Fibroblast of skin of back (primary cell): ENCODE results near the gene KIAA1549.

Source experiments
- DNase-seq: peaks from one replicate; pipeline ENCODE4 v3.0.0-alpha.2; 2013

KIAA1549 gene

DNA sequence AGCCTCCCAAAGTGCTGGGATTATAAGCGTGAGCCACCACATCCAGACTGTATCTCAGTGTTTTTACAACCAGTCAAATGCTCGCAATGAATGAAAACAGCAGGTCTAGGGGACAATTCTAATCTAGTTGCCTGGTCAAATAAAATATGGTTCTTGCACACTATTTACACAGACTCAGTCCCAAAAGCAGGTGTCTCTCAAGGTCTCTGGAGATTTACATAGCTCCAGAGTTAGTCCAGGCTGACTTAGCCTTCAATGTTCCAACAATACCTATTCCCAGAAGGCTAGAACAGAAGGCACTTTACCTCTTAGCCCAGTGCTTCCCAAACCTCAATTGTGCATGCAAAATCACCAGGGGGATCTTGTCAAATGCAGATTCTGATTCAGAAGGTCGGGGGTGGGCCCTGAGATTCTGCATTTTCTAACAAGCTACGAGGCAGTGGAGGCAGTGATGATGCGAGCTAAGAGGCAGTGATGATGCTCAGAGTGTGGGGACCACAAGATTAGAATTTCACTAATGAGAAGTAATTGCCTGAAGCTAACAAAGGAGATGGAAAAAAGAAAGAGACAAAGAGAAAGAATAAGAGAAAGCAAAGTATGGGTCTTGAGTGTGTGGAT lies 6.4 kb downstream of the KIAA1549 start:
- DNase-seq: no peak

GRCh38 chr7:138974103-138974502 lies 7.1 kb downstream of the KIAA1549 start:
- DNase-seq: no peak

DNA sequence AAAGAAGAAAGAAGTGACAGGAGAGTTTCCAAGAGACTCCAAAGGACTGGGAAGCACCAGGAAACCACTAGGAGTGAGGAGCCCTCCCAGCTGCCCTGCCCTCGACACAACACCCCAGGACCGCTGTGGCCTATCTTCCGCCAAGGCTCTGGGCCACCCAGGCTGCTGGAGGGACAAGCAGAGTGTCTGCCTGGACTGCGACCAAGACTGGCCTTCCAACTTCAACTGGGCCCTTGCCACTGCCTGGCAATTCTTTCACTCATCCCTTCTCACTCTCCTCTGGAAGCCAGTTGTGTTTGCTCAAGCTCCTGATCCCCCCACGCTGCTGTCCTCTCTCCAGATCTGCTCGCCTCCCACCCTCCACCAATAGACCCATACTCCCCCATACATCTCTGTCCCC lies 10.2 kb downstream of the KIAA1549 start:
- DNase-seq: no peak

DNA sequence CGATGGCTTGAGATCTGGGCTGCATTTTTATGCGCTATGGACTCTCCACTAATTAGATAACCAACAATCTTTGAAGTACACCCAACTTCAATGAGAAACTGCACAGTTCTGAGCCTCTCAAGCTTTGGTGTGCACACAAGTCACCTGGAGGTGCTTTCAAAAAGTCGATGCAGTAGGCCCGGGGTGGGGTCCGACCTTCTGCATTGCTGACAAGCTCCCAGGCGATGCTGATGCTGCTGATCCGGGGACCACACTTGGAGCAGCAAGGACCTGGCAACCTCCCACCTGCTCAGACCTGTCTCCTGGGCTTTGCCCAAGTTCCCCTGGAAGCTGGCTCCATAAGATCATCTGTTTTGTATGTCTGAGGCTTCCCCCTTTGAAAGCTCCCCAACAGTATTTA lies 10.7 kb downstream of the KIAA1549 start:
- DNase-seq: no peak

DNA sequence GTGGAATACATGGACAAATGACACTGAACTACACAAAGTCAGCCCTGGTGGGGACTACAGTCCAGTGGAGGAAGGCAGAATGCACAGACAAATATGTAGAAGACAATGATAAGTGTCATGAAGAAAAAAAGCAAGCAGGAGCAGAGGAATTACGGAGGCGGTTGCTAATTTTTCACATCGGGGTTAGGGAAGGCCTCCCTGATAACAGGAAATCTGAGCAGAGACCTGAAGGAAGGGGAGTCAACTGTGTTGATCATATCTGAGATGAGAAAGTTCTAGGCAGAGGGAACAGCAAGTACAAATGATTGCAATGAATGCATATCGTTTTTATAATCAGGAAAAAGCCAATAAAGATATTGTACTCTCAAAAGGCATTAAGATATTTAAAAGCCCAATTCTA lies 14.0 kb downstream of the KIAA1549 start:
- DNase-seq: no peak

DNA sequence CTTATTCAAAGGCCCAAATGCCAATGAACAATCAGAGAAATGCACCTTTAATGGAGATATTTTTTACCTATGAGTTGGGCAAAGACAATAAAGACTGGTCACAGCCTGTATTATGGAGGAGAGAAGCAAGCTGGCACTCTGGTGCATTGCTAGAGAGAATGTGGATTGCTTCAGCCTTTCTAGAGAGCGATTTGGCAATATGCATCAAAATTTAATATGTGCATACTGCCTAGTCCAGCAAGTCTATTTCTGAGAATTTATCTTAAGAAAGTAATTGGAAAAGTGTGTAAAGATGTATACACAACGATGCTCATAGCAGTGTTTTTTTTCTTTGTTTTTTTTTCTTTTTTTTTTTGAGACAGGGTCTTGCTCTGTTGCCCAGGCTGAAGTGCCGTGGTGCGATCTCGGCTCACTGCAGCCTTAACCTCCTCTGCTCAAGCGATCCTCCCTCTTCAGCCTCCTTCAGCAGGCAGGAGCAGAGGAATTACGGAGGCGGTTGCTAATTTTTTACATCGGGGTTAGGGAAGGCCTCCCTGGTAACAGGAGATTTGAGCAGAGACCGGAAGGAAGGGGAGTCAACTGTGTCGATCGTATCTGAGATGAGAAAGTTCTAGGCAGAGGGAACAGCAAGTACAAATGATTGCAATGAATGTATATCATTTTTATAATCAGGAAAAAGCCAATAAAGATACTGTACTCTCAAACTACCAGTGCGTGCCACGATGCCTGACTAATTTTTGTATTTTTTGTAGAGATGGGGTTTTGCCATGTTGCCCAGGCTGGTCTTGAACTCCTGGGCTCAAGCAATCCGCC lies 16.4 kb downstream of the KIAA1549 start:
- no peak for DNase-seq

DNA sequence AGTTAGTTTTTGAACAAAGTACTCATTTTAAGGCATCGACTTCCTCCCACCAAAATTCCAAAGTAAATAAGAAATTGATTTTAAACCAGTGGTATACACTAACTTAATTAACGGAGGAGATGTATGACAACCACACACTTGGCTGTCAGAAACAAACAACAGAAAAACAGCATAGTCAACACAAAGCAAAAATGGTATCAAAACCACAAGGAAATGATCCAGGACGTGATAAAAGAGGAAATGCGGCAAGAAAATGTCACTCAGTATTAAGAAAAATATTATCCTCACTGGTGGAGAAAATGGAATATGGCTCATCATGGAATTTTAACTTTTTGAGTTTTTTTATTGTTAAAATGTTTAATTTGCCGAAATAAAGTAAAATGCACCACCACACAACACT lies 17.5 kb downstream of the KIAA1549 start:
- no peak for DNase-seq

- DNase-seq: no peak
Measured at GRCh38 chr7:138962561-138963270, 18.5 kb downstream of the KIAA1549 start.

DNA sequence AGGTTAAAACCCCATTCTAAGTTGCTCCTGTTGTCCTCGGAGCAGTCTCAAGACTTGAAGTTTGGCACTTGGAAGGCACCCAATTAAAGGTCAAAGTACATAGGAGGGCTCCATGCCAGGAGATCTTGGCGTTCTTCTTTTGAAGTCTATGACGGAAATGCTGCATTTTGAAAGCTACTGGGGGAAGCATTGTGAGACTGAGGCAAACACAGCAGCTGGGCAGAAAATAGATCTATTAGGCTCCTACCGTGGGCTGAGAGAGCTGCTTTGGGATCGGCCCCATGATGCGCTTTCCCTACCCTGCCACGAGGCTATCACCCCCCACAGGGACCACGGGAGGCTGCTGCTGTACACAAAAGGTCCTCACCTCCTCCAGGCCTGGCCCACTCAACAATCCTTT lies 20.0 kb downstream of the KIAA1549 start:
- DNase-seq: no peak

DNA sequence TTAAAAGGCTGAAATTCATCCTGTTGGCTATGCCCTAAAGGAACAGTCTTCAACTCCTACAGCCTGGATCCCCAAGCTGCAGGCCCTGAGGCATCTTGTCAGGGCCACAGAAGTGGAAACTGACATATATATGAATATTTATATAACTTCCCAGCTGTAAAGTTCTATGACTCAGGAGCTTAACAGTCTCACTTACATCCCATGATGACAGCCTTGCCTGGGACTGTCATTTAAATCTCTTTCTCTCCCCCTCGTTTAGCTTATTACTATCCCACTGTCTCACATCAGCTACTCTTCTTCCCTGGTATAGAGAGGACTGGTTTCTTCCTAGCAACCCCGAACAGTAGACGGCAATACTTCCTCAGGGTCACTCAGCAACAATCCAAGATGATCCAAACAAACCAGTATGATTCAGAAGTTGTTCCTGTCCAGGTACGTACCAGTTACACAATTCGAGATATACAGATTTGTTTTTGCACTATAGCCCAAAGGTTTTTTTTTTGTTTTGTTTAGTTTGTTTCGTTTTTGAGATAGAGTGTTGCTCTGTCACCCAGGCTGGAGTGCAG lies 22.7 kb downstream of the KIAA1549 start:
- no peak for DNase-seq

DNA sequence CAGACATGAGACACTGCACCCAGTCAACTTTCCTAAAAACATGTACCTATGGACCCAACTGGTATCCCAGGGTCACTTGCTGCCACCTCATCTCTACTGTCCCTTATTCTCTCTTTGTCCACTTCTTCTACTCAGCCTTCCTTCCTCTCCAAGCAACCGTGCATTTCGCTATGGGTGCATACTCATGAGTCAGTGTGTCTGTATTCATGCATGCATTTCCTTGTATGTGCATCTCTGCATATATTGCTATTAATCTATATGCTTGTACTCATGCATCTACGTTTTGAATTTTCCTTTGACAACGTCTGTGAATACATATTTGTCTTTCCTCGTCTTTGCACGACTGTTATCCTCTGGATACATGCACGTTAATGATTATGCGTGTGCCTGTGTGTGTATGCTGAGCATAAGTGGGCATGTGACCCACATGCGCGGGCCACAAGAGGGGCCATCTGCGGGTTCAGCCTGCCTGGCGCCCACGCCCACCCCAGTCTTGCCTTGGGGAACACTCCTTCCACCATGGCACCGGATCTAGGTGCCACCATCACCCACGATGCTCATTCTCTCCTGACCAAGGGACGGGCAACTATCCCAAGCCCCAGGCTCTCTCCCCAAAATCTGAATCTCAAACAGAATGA lies 23.3 kb downstream of the KIAA1549 start:
- DNase-seq: no peak

- DNase-seq: no peak
Measured at GRCh38 chr7:138957217-138957616, 24.0 kb downstream of the KIAA1549 start.

DNA sequence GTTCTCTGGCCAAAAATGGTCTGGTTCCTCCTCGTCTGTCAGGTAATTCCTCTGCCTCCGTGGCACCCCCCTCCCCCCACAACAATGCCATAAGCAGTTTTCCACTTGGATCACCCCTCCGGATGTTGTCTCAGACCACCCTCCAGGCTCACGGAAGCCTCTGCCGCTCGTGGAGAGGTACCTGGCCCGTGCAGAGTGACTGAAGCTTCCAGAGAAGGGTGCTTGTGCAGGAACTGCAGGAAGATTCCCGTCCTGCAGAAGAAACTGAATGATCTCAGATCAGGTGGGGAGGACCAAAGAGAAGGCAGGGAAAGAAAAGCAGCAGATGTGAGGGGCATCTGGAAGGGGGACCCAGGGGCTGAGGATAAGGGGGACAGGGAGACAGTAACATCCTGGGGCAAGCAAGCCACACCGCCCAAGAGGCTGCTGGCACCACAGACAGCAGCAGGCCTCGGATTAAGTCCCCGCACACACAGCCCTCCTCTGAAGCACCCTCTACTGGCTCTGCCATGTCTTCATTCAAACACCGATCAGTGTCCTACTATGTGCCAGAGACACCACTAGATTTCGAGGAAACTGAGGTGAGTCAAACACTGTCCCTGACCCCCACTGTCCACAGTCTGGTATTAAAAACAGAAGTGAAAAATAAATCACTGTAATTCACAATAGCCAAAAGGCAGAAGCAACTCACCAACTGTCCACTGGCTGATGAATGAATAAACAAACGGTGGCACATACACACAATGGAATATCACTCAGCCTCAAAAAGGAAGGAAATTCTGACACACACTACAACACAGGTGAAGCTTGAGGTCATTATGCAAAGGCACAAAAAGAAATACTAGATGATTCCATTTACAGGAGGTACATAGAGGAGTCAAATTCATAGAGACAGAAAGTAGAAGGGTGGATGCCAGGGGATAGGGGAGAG lies 26.4 kb downstream of the KIAA1549 start:
- no peak for DNase-seq

GRCh38 chr7:138952791-138953190 lies 28.4 kb downstream of the KIAA1549 start:
- DNase-seq: no peak

- DNase-seq: no peak
Measured at GRCh38 chr7:138951953-138952352, 29.2 kb downstream of the KIAA1549 start.

GRCh38 chr7:138949421-138950088 lies 31.6 kb downstream of the KIAA1549 start:
- no peak for DNase-seq

- no peak for DNase-seq
Measured at GRCh38 chr7:138948403-138948802, 32.8 kb downstream of the KIAA1549 start.

DNA sequence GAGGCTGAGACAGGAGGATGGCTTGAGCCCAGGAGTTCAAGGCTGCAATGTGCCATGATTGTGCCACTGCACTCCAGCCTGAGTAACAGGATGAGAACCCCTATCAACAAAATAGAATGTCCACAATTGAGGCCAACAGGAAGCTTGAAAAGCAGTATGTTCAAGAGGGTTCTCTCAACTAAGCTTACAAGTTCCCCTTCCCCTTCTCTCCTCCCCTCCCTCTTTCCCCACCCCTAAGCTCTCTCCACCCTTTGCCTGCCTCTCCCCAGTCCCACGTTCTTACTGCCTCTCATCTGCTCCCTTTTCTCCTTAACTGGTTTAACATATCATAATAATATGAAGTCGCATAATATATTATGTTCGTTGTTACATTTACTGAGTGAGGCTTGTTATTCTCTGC lies 35.4 kb downstream of the KIAA1549 start:
- DNase-seq: no peak

DNA sequence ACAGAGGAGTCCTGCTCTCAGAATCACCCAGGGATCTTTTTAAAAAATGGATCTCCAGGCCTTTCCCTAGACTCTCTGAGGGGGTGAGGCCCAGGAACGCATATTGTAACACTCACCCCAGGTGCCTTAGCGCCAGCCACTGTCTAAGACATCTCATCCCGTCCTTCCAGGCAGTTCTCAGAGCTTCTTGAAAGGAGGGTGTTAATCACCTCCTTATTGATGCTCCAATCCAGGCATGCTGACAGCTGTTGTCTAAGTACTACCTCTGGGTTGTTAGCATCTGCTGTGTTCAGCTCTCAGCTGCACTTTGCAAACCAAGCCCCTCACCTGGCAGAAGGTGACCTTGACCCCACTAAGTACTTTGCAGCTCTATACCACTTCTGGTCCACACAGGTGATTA lies 36.0 kb downstream of the KIAA1549 start:
- DNase-seq: no peak

- DNase-seq: no peak
Measured at GRCh38 chr7:138944592-138944991, 36.6 kb downstream of the KIAA1549 start.

- no peak for DNase-seq
Measured at GRCh38 chr7:138943061-138943460, 38.1 kb downstream of the KIAA1549 start.
